ENCODE measurements around the gene EPHB6.

EPHB6 gene

DNA sequence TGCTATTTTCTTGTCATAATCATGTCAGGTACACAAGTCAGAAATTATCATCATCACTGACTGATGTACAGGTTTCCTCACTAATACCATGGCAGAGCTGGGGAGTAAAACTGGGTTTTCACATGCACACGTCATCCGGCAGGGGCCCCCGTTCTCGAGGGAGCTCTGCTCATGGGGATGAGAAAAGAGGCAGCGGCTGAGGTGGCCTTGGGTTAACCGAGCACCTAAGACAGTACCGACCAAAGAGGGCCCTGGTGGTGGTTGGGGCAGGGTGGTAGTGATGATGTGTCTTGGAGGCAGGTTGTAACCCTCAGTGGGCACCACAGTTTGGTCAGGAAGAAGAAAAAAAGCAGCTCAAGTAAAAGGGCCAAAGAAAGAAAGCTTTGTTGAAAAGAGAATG is 42.8 kb downstream of the EPHB6 start:
- H3K4me3 ChIP-seq = no peak overlapping the region
- no peaks in the 10 kb centered on the region for H3K4me1 ChIP-seq
- no peaks in the 10 kb centered on the region for H3K36me3 ChIP-seq
- peaks cover 0 to 3% of the 10 kb centered on the region in 2 donors for H3K27me3 ChIP-seq
- TF ChIP-seq, protein P1, sequence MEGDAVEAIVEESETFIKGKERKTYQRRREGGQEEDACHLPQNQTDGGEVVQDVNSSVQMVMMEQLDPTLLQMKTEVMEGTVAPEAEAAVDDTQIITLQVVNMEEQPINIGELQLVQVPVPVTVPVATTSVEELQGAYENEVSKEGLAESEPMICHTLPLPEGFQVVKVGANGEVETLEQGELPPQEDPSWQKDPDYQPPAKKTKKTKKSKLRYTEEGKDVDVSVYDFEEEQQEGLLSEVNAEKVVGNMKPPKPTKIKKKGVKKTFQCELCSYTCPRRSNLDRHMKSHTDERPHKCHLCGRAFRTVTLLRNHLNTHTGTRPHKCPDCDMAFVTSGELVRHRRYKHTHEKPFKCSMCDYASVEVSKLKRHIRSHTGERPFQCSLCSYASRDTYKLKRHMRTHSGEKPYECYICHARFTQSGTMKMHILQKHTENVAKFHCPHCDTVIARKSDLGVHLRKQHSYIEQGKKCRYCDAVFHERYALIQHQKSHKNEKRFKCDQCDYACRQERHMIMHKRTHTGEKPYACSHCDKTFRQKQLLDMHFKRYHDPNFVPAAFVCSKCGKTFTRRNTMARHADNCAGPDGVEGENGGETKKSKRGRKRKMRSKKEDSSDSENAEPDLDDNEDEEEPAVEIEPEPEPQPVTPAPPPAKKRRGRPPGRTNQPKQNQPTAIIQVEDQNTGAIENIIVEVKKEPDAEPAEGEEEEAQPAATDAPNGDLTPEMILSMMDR (IDR thresholded peaks at IDR 0.05) = no peak
- no peak for DNase-seq
- no peaks in the 10 kb centered on the region for H3K9me3 ChIP-seq
- no peak overlapping the region for H3K27ac ChIP-seq
- intact Hi-C loops (cut with DNase I; ENCODE audit: low total_unique reads) = no loop called here

DNA sequence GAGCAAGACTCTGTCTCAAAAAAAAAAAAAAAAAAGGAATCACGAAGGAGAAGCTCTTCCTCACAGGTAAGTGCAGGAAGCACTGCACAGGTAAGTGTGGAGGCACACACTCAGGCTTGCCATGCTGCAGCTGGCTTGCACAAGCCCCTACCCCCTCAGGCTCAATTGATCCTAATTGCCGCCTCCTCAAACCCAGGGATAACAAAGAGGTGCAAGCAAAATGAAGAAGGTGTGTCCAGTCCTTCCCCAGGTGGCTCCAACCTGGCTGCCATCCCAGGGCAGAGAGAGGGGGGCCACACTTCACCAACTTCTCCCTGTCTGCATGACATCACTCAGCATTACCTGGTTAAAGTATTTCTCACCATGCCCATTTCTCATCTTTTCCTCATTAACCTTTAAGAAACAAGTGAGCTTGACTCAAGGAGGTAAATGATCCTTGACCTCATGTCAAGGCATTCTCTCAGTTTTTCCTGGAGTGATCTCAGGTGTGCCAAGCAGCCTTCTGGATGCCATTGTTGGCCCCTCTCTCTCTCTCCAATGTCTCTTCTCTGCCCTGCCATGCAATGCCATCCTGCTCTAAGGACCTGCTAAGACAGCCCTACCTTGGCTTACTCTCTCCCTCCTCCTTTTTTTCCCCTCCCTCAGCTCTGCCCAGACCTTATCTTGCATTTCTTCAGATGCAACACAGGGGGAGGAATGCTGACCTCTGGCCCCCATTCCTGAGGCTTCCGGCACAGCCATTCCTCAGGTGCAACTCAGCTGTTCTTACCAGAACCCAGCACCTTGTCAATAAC is 43.7 kb downstream of the EPHB6 start:
- no peaks in the 10 kb centered on the region for H3K4me1 ChIP-seq
- no peak overlapping the region for H3K27ac ChIP-seq
- no peak for DNase-seq
- H3K27me3 ChIP-seq = no peaks in the 10 kb centered on the region
- intact Hi-C loops (cut with DNase I; ENCODE audit: low total_unique reads) = no loop called here
- TF ChIP-seq, protein P1 (IDR thresholded peaks at IDR 0.05) = no peak
- no peaks in the 10 kb centered on the region for H3K36me3 ChIP-seq
- no peak overlapping the region for H3K4me3 ChIP-seq
- no peaks in the 10 kb centered on the region for H3K9me3 ChIP-seq

GRCh38 chr7:142899661-142900060 is 44.8 kb downstream of the EPHB6 start:
- H3K36me3 ChIP-seq = no peaks in the 10 kb centered on the region
- TF ChIP-seq, protein P1 (IDR thresholded peaks at IDR 0.05) = no peak
- peaks cover 0 to 4% (median 0%) of the 10 kb centered on the region in 3 donors for H3K9me3 ChIP-seq
- no peak for DNase-seq
- no peak overlapping the region for H3K27ac ChIP-seq
- H3K4me3 ChIP-seq = no peak overlapping the region
- H3K4me1 ChIP-seq = no peaks in the 10 kb centered on the region
- no peaks in the 10 kb centered on the region for H3K27me3 ChIP-seq
- intact Hi-C loops (cut with DNase I; ENCODE audit: low total_unique reads) = no loop called here

- no peak for DNase-seq
- H3K27ac ChIP-seq = no peak overlapping the region
- H3K4me1 ChIP-seq = no peaks in the 10 kb centered on the region
- H3K36me3 ChIP-seq = no peaks in the 10 kb centered on the region
- TF ChIP-seq, protein P1 (IDR thresholded peaks at IDR 0.05) = no peak
- no peak overlapping the region for H3K4me3 ChIP-seq
- H3K9me3 ChIP-seq = peaks cover 0 to 4% (median 0%) of the 10 kb centered on the region in 3 donors
- intact Hi-C loops (cut with DNase I; ENCODE audit: low total_unique reads) = no loop called here
- no peaks in the 10 kb centered on the region for H3K27me3 ChIP-seq
These were observed 46.8 kb downstream of the EPHB6 start for GRCh38 chr7:142901426-142902259.

- DNase-seq = no peak
- intact Hi-C loops (cut with DNase I; ENCODE audit: low total_unique reads) = no loop called here
- H3K4me1 ChIP-seq = no peaks in the 10 kb centered on the region
- peaks cover 0 to 4% (median 0%) of the 10 kb centered on the region in 3 donors for H3K9me3 ChIP-seq
- no peak overlapping the region for H3K27ac ChIP-seq
- H3K36me3 ChIP-seq = no peaks in the 10 kb centered on the region
- TF ChIP-seq, protein P1 (IDR thresholded peaks at IDR 0.05) = no peak
- no peak overlapping the region for H3K4me3 ChIP-seq
- H3K27me3 ChIP-seq = peaks cover 0 to 4% of the 10 kb centered on the region in 2 donors
These were observed 49.3 kb downstream of the EPHB6 start for GRCh38 chr7:142904128-142904527.
